A549 (cell line): Measurements from ENCODE around the gene IGF1R. TPM values are rescaled to one million over a fixed set of nuclear protein-coding genes. Genes with fewer than 3 reads are reported as not detected.

Experiments used
- ATAC-seq, 2 experiments: fragments of 200-7000 bp in 1 of 2; fragments of >200 bp in 1 of 2; cut with Nextera tagmentation in 1 of 2; cut with Tn5 transposase in 1 of 2; 3 replicates each; pipeline versions ENCODE4 v1.8.0 to v1.9.1; 2018 to 2020; ENCODE audit warnings: mild to moderate bottlenecking in 1 of 2, moderate library complexity in 1 of 2
- CTCF ChIA-PET: fragments of 300-600 bp; sonication (Branson Sonifier 250); formaldehyde crosslinking; extraction: SDS; loops from one replicate; lab custom pipeline; 2021; ENCODE audit warnings: antibody characterized with exemption, inconsistent platforms; lab: Yijun Ruan, JAX
- POLR2A ChIA-PET: fragments of 350-600 bp; formaldehyde crosslinking; extraction: SDS; loops from one replicate; lab custom pipeline; 2021; ENCODE audit warnings: antibody characterized with exemption, inconsistent platforms; lab: Yijun Ruan, JAX
- DNase-seq, 2 experiments: peaks; one replicate each; pipeline versions ENCODE4 v3.0.0 to v3.0.0-alpha.2; 2011 to 2016; ENCODE audit warnings: low read depth in 1 of 2, low spot score in 1 of 2
- FAIRE-seq: peaks from 2 replicates; lab custom pipeline; 2011; peaks lifted over from hg19 to GRCh38; lab: Jason Lieb, UNC
- H3K27ac ChIP-seq, 2 experiments: fragments of >200 bp; sonication (Bioruptor Twin); formaldehyde crosslinking; 3 replicates each; pipeline ENCODE4 v1.5.1; 2016 to 2017
- H3K4me1 ChIP-seq: fragments of >200 bp; sonication (Bioruptor Twin); formaldehyde crosslinking; 3 replicates; pipeline ENCODE4 v1.6.1; 2016
- H3K4me2 ChIP-seq: fragments of >200 bp; sonication (Bioruptor Twin); formaldehyde crosslinking; 3 replicates; pipeline ENCODE4 v1.6.1; 2016
- H3K4me3 ChIP-seq: fragments of >200 bp; sonication (Bioruptor Twin); formaldehyde crosslinking; 3 replicates; pipeline ENCODE4 v1.5.1; 2016
- H3K9me3 ChIP-seq: fragments of >200 bp; sonication (Bioruptor Twin); formaldehyde crosslinking; 3 replicates; pipeline ENCODE4 v1.6.1; 2016
- CBX2 ChIP-seq: fragments of 200-600 bp; sonication (generic); IDR thresholded peaks from 2 replicates; pipeline ENCODE4 v1.6.1; 2016; ENCODE audit warnings: low read depth, mild to moderate bottlenecking, borderline replicate concordance
- CHD2 ChIP-seq: fragments of 150-350 bp; IDR thresholded peaks from 2 replicates; pipeline ENCODE4 v1.6.1; 2014; ENCODE audit warnings: low read length; ENCODE audit not compliant: partially characterized antibody
- CHD4 ChIP-seq: fragments of 200-600 bp; sonication (generic); IDR thresholded peaks from 2 replicates; pipeline ENCODE4 v1.6.1; 2016; ENCODE audit warnings: antibody characterized with exemption, mild to moderate bottlenecking, borderline replicate concordance
- HEYL ChIP-seq: fragments of 250-450 bp; sonication (Bioruptor Pico); IDR thresholded peaks from 2 replicates; pipeline ENCODE4 v1.8.0; 2021; ENCODE audit warnings: mild to moderate bottlenecking, moderate library complexity
- HOXA7 ChIP-seq: fragments of 250-450 bp; sonication (Bioruptor Pico); IDR thresholded peaks from 2 replicates; pipeline ENCODE4 v1.5.0; 2020; ENCODE audit warnings: mild to moderate bottlenecking, moderate library complexity
- HOXB13 ChIP-seq: fragments of 250-450 bp; sonication (Bioruptor Pico); IDR thresholded peaks from 2 replicates; pipeline ENCODE4 v1.5.0; 2020; ENCODE audit warnings: low read depth, mild to moderate bottlenecking, moderate library complexity
- KDM5A ChIP-seq: fragments of 200-600 bp; sonication (generic); IDR thresholded peaks from 2 replicates; pipeline ENCODE4 v1.6.1; 2016; ENCODE audit warnings: antibody characterized with exemption, mild to moderate bottlenecking
- MAFK ChIP-seq: fragments of 450-650 bp; IDR thresholded peaks from 2 replicates; pipeline ENCODE4 v1.6.1; 2014; ENCODE audit not compliant: partially characterized antibody
- POLR2A ChIP-seq: IDR thresholded peaks from 2 replicates; pipeline ENCODE4 v1.6.1; 2012; ENCODE audit warnings: mild to moderate bottlenecking, low read length
- POLR2AphosphoS2 ChIP-seq: conservative IDR thresholded peaks from 2 replicates; pipeline ENCODE4 v1.6.1; 2012; ENCODE audit warnings: low read length, improper control_type of control experiment, inconsistent platforms
- RAD21 ChIP-seq, 2 experiments: fragments of >200 bp in 1 of 2; sonication (Bioruptor Twin) in 1 of 2; formaldehyde crosslinking in 1 of 2; IDR thresholded peaks in 1 of 2; conservative IDR thresholded peaks in 1 of 2; 2 replicates in 1 of 2; 3 replicates in 1 of 2; pipeline ENCODE4 v1.6.1; 2012 to 2018; ENCODE audit warnings: inconsistent platforms in 1 of 2
- RCOR1 ChIP-seq: fragments of 150-350 bp; IDR thresholded peaks from 2 replicates; pipeline ENCODE4 v1.6.1; 2014; ENCODE audit warnings: antibody characterized with exemption, low read length, low read depth
- SMC3 ChIP-seq: fragments of >200 bp; sonication (Bioruptor Twin); formaldehyde crosslinking; IDR thresholded peaks from 3 replicates; pipeline ENCODE4 v1.6.1; 2018; ENCODE audit warnings: inconsistent platforms
- SREBF2 ChIP-seq: fragments of 450-650 bp; IDR thresholded peaks from 2 replicates; pipeline ENCODE4 v1.6.1; 2014; ENCODE audit warnings: mild to moderate bottlenecking, moderate library complexity
- TFCP2L1 ChIP-seq: fragments of 250-450 bp; sonication (Bioruptor Pico); IDR thresholded peaks from 2 replicates; pipeline ENCODE4 v1.5.0; 2021; ENCODE audit warnings: mild to moderate bottlenecking
- TP53 ChIP-seq: fragments of 250-450 bp; sonication (Bioruptor Pico); IDR thresholded peaks from 2 replicates; pipeline ENCODE4 v1.5.0; 2021; ENCODE audit warnings: mild to moderate bottlenecking, moderate library complexity
- ZC3H11A ChIP-seq: fragments of 450-650 bp; IDR thresholded peaks from 2 replicates; pipeline ENCODE4 v1.6.1; 2014; ENCODE audit warnings: antibody characterized with exemption, mild to moderate bottlenecking
- WGBS: methylation state at CpG from one replicate; pipeline ENCODE4 v1.1.6; 2017; ENCODE audit errors: missing lambda C conversion rate; 5-methylcytosine and 5-hydroxymethylcytosine counted together
- polyA plus RNA-seq, 4 experiments: library from polyadenylated mRNA; depleted of rRNA in 3 of 4; stranded (reverse); fragments of >200 nt; fragmentation: RNase III in 1 of 4; extraction: RNeasy Plus Mini Kit Qiagen cat#74134 plus additional on column Dnase treatment in 1 of 4; gene quantifications; 2 replicates in 3 of 4; 3 replicates in 1 of 4; pipeline ENCODE4 v1.2.3, GENCODE V29; 2011 to 2017
- TF ChIP-seq, protein P1 (sequence below): fragments of 450-650 bp; IDR thresholded peaks from 2 replicates; pipeline ENCODE4 v1.6.1; 2014; ENCODE audit warnings: antibody characterized with exemption
- TF ChIP-seq, protein P2 (sequence below): fragments of >200 bp; sonication (Bioruptor Twin); formaldehyde crosslinking; IDR thresholded peaks from 3 replicates; pipeline ENCODE4 v1.5.1; 2016

The IGF1R gene
- polyA plus RNA-seq, 2 of the 4 experiments (the other 2 are of a cell fraction), result 42.6 to 69.5 TPM

DNA sequence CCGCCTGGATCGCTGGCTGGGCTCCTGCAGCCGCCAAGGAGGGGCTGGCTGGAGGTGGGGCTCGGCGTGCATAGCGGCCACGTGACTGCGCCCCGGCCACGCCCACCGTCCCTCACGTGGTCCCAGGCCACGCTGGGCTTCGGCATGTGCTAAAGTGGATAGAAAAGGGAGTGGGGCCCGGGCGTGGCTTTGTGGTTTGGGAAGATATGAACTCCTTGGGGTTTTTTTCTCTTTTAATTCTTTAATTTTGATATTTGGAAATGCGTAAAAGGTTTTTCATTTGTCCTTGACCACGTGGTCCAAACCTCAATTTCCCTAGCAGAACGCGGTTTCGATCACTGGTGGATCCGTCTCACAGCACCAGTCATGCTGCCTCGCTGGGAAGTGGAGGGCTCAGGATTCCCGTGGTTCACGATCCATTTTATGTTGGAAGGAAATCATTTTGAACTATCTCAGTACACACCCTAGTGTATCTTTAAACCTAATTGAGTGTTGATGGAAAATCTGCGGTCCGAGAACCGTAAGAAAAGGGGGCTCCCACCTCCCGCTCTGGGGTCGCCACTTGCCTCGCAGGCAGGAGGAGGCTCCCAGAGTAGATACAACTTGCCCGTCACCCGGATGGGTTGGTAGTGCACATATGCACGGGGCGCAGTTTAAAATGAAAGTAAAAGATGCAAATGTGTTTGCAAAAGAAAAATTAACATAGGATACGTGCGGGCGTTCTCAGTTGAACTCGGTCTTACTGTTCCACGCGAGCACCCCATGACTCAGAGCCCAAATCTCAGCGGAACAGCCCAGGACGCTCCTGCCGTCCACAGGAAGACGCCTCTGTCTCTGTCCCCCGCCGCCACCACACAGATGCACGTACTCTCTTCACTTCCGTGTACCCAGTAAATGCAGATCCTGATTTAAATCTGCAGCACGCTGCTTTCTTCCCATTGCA lies 217.3 kb downstream of the IGF1R start (continued):
- TF ChIP-seq, protein P1, sequence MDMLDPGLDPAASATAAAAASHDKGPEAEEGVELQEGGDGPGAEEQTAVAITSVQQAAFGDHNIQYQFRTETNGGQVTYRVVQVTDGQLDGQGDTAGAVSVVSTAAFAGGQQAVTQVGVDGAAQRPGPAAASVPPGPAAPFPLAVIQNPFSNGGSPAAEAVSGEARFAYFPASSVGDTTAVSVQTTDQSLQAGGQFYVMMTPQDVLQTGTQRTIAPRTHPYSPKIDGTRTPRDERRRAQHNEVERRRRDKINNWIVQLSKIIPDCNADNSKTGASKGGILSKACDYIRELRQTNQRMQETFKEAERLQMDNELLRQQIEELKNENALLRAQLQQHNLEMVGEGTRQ, result peak; percentile 99
- TF ChIP-seq RAD21 (conservative IDR thresholded peaks at IDR 0.05 in 1 of 2, IDR thresholded peaks at IDR 0.05 in 1 of 2), result no peak
- TF ChIP-seq POLR2A, result peak; percentile 18

DNA sequence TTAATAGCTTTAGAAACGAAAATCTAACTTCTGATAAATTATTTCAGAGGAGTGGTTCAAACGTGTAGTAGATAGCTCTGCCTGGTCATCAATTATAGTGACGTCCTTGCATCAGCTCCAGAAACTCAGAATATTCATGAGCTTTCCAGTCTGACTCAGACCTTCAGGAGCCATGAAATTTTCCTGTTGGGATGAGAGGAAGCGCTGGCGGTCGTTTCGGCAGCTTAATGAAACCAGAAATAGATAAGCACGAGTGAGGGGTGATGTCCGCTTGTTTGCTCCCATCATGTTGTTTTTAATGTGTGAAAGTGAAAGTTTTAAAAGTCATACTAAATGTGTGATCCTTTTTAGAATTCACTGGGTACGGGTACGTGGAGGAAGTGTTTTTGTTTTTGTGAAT lies 218.2 kb downstream of the IGF1R start:
- peaks cover 96% of the 10 kb centered on the region for H3K4me1 ChIP-seq
- ATAC-seq, result peak; percentile 54 to 62; a peak in 5 of 6 replicates
- no peak for TF ChIP-seq CBX2
- peak; percentile 34 for TF ChIP-seq CHD2
- TF ChIP-seq POLR2AphosphoS2, result no peak
- no peak for TF ChIP-seq HEYL (CRISPR knock-in tag)
- TF ChIP-seq TP53 (CRISPR knock-in tag), result peak; percentile 77; the same call in 1 of the 2 replicates
- no peak for TF ChIP-seq SMC3
- TF ChIP-seq KDM5A, result no peak
- TF ChIP-seq MAFK, result peak; percentile 71
- TF ChIP-seq, protein P2, sequence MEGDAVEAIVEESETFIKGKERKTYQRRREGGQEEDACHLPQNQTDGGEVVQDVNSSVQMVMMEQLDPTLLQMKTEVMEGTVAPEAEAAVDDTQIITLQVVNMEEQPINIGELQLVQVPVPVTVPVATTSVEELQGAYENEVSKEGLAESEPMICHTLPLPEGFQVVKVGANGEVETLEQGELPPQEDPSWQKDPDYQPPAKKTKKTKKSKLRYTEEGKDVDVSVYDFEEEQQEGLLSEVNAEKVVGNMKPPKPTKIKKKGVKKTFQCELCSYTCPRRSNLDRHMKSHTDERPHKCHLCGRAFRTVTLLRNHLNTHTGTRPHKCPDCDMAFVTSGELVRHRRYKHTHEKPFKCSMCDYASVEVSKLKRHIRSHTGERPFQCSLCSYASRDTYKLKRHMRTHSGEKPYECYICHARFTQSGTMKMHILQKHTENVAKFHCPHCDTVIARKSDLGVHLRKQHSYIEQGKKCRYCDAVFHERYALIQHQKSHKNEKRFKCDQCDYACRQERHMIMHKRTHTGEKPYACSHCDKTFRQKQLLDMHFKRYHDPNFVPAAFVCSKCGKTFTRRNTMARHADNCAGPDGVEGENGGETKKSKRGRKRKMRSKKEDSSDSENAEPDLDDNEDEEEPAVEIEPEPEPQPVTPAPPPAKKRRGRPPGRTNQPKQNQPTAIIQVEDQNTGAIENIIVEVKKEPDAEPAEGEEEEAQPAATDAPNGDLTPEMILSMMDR, result no peak
- peak overlapping the region; percentile 78 for H3K4me2 ChIP-seq
- ChIA-PET CTCF (interaction anchor here (0.6 to 3.9 kb wide), 9 partner anchors 8 to 219 kb away, joined by 3 to 28 read pairs (median 4); no protein-coding TSS in a partner anchor), POLR2A (interaction anchor here (1.0 to 1.4 kb wide), 4 partner anchors 10 to 148 kb away, joined by 4 to 7 read pairs (median 5); no protein-coding TSS in a partner anchor)
- H3K9me3 ChIP-seq, result no peaks in the 10 kb centered on the region
- peak in 1 of 2 experiments; percentile 77 for DNase-seq
- WGBS, result 40% methylated on average over 11 of the region's 11 CpGs
- H3K27ac ChIP-seq, result peak overlapping the region; percentile 95 to 97
- peak overlapping the region; percentile 27; the same call in 1 of the 3 replicates for H3K4me3 ChIP-seq
- FAIRE-seq, result peak; percentile 51

DNA sequence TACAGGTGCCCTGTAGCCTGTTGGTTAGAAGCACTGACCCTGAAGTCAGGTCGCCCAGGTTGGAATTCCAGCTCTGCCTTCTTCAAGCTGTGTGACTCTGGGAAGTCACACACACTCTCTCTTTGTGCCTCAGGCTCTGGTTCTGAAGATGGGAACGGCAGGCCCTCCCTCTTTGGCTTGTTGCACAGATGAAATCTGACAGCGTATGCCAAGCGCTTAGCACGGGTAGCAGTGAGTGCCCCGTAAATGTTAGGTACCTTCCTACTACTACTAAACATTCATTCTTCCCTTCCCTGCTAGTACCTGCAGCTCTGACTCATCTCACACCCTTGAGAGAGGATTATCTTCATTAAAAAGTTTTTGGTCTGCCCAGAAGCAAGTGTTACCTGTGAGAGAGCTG lies 220.2 kb downstream of the IGF1R start:
- 51% methylated on average over 6 of the region's 6 CpGs for WGBS
- no peak overlapping the region for H3K4me3 ChIP-seq
- H3K4me2 ChIP-seq, result peak overlapping the region; percentile 78
- DNase-seq, result peak in 1 of 2 experiments; percentile 50
- H3K27ac ChIP-seq, result peak overlapping the region; percentile 95 to 97
- no peaks in the 10 kb centered on the region for H3K9me3 ChIP-seq
- TF ChIP-seq HOXA7 (no peak), HOXB13 (CRISPR knock-in tag) (0 out of 2 replicates have a peak, but pooled peaks have one; percentile 32), TFCP2L1 (CRISPR knock-in tag) (no peak), RCOR1 (no peak), SREBF2 (no peak), ZC3H11A (no peak), CHD4 (no peak)
- TF ChIP-seq, all 56 proteins: peak for 1
- no peak for FAIRE-seq
- peaks cover 96% of the 10 kb centered on the region for H3K4me1 ChIP-seq
- no peak for ATAC-seq
- ChIA-PET POLR2A (interaction anchor here (1.4 kb wide), 1 partner anchor 12 kb away, joined by 4 read pairs; no protein-coding TSS in a partner anchor), CTCF (interaction anchor here (0.9 to 3.9 kb wide), 6 partner anchors 8 to 222 kb away, joined by 3 to 28 read pairs (median 5); no protein-coding TSS in a partner anchor)
